NCI-H226 (cell line): ENCODE results near the gene PER2.

Source experiments
- DNase-seq: peaks from one replicate; pipeline ENCODE4 v3.0.0-alpha.2; 2015

Gene PER2

GRCh38 chr2:238225911-238226697 is 62.3 kb downstream of the PER2 start:
- DNase-seq, result no peak

GRCh38 chr2:238225121-238225520 is 63.3 kb downstream of the PER2 start:
- no peak for DNase-seq

- DNase-seq, result no peak
These were observed 63.9 kb downstream of the PER2 start for GRCh38 chr2:238224356-238225035.

- no peak for DNase-seq
These were observed 67.4 kb downstream of the PER2 start for GRCh38 chr2:238220892-238221521.

- DNase-seq, result no peak
These were observed 68.0 kb downstream of the PER2 start for GRCh38 chr2:238220274-238220891.

- no peak for DNase-seq
These were observed 71.7 kb downstream of the PER2 start for GRCh38 chr2:238216651-238217184.

- no peak for DNase-seq
These were observed 81.4 kb downstream of the PER2 start for GRCh38 chr2:238207006-238207405.

- no peak for DNase-seq
These were observed 84.3 kb downstream of the PER2 start for GRCh38 chr2:238203973-238204683.

GRCh38 chr2:238203094-238203972 is 85.1 kb downstream of the PER2 start, which contains the start of gene ILKAP:
ILKAP (minus strand) TSS chr2:238203695; CDS start chr2:238203553, 142 bp downstream.
- DNase-seq, result peak; percentile 72

GRCh38 chr2:238202326-238203093 is 85.9 kb downstream of the PER2 start:
- no peak for DNase-seq
